ENCODE measurements around the gene CCDC71L. TPM values are rescaled to one million over a fixed set of nuclear protein-coding genes. Genes with fewer than 3 reads are reported as not detected.

The CCDC71L gene
- polyA plus RNA-seq, 1 of the 3 experiments (the other 2 are of a cell fraction), result 30.0 TPM

GRCh38 chr7:106608661-106609060 lies 52.3 kb downstream of the CCDC71L start:
- POLR2A ChIA-PET, result no interaction called here
- no peaks in the 10 kb centered on the region for H3K9me3 ChIP-seq
- DNase-seq, result no peak
- H3F3A ChIP-seq (replicated peaks; ENCODE audit: insufficient read depth), result peaks cover 28% of the 10 kb centered on the region
- H3K4me3 ChIP-seq (ENCODE audit: low read depth in 2 of 2, low read length in 1 of 2), result no peak overlapping the region
- peak overlapping the region; percentile 22; the same call in 1 of the 2 replicates for H3K9ac ChIP-seq
- 40% methylated on average over 1 of the region's 1 CpG for WGBS (ENCODE audit: low lambda C conversion rate)
- no peak for TF ChIP-seq TAF1 (IDR thresholded peaks at IDR 0.05; ENCODE audit: borderline replicate concordance, low read depth, low read length)
- no peak for TF ChIP-seq REST (IDR thresholded peaks at IDR 0.05; ENCODE audit: low read depth, low read length)
- no peak for TF ChIP-seq RXRA (IDR thresholded peaks at IDR 0.05; ENCODE audit: borderline replicate concordance, low read depth)
- TF ChIP-seq SIN3A (IDR thresholded peaks at IDR 0.05; ENCODE audit: borderline replicate concordance, low read depth, low read length), result no peak
- TF ChIP-seq NRF1 (IDR thresholded peaks at IDR 0.05; ENCODE audit: low read depth, low read length), result no peak
- TF ChIP-seq RFX5 (IDR thresholded peaks at IDR 0.05; ENCODE audit: low read length), result no peak
- no peak for TF ChIP-seq RAD21 (IDR thresholded peaks at IDR 0.05; ENCODE audit: low read length)
- TF ChIP-seq ELF1 (IDR thresholded peaks at IDR 0.05), result no peak
- TF ChIP-seq CHD2 (IDR thresholded peaks at IDR 0.05; ENCODE audit: low read length, partially characterized antibody), result no peak
- TF ChIP-seq FOSL2 (IDR thresholded peaks at IDR 0.05; ENCODE audit: borderline replicate concordance, low read depth), result no peak
- TF ChIP-seq RCOR1 (IDR thresholded peaks at IDR 0.05; ENCODE audit: low read length), result no peak
- TF ChIP-seq IRF3 (IDR thresholded peaks at IDR 0.05; ENCODE audit: low read depth, low read length), result no peak
- H3K9me2 ChIP-seq, result no peaks in the 10 kb centered on the region
- no peaks in the 10 kb centered on the region for H3K79me2 ChIP-seq (ENCODE audit: insufficient read depth)
- CTCF ChIA-PET, result no interaction called here
- H2AFZ ChIP-seq (ENCODE audit: low read depth), result peak overlapping the region; percentile 92
- no peaks in the 10 kb centered on the region for H3K27me3 ChIP-seq (ENCODE audit: insufficient read depth)
- H3K4me1 ChIP-seq (ENCODE audit: control insufficient read depth in 1 of 2, insufficient read depth in 2 of 2, low read depth in 1 of 2, low read length in 1 of 2), result peaks cover 0 to 22% of the 10 kb centered on the region in 2 experiments; a peak in 2 of 4 replicates
- peak overlapping the region in 1 of 2 experiments; percentile 85; a peak in 2 of 4 replicates for H3K27ac ChIP-seq (ENCODE audit: low read depth in 2 of 2, low read length in 1 of 2)
- no peaks in the 10 kb centered on the region for H3K36me3 ChIP-seq (replicated peaks in 1 of 2; ENCODE audit: control insufficient read depth in 1 of 2, insufficient read depth in 2 of 2, low read length in 1 of 2)
- peak overlapping the region; percentile 45 for H3K4me2 ChIP-seq
- no peaks in the 10 kb centered on the region for H4K20me1 ChIP-seq (ENCODE audit: insufficient read depth)

Other genes starting within 250 kb of the CCDC71L start
- not detected in 2 replicates for gene PIK3CG, start 204.1 kb upstream of the CCDC71L start, polyA plus RNA-seq (2012; rRNA removed)